GM13976 (cell line): ENCODE results near the gene MAU2.

Experiments used
- DNase-seq: peaks from one replicate; pipeline ENCODE4 v3.0.0; 2012; ENCODE audit warnings: low spot score
- CTCF ChIP-seq: IDR thresholded peaks from 2 replicates; pipeline ENCODE4 v1.5.1; 2012; ENCODE audit warnings: borderline replicate concordance, mild to moderate bottlenecking; ENCODE audit not compliant: insufficient read depth; ENCODE audit errors: extremely low read depth, missing control alignments, control extremely low read depth
- in situ Hi-C: fragments of 300-500 bp; cut with MboI; formaldehyde crosslinking; loops from one replicate; pipeline ENCODE4 v1.12.0; 2022; ENCODE audit warnings: low sequenced_read_pairs, mixed read lengths, inconsistent platforms; ENCODE audit not compliant: unreplicated experiment

Gene MAU2

GRCh38 chr19:19296953-19297689, 23.5 kb upstream of the MAU2 start:
- in situ Hi-C loops: no loop called here
- no peak for DNase-seq
- TF ChIP-seq CTCF: no peak

GRCh38 chr19:19297759-19298158, 22.9 kb upstream of the MAU2 start:
- in situ Hi-C loops: no loop called here
- DNase-seq: no peak
- no peak for TF ChIP-seq CTCF

DNA sequence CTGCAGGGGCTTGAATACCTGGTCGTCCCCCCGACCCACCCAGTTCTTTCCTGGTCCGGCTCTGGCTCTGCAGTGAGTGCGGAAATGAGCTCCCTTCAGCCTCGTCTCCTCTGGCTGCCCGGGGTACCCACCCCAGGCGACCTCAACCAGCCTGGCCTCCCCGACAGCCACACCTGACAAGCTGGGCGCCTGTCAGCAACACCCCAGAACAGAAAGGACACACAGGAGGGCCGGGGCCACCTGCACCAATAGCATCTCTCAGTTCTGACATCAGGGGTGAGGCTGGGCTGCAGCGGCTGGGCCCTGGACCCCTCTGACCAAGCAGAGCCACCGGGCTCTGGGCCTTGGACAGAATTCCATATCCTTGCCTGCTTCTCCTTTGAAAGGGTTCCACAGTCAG, 20.0 kb upstream of the MAU2 start:
- no peak for TF ChIP-seq CTCF
- in situ Hi-C loops: no loop called here
- DNase-seq: no peak

- no peak for TF ChIP-seq CTCF
- in situ Hi-C loops: no loop called here
- DNase-seq: no peak
These were observed 17.2 kb upstream of the MAU2 start for GRCh38 chr19:19303411-19303810.

DNA sequence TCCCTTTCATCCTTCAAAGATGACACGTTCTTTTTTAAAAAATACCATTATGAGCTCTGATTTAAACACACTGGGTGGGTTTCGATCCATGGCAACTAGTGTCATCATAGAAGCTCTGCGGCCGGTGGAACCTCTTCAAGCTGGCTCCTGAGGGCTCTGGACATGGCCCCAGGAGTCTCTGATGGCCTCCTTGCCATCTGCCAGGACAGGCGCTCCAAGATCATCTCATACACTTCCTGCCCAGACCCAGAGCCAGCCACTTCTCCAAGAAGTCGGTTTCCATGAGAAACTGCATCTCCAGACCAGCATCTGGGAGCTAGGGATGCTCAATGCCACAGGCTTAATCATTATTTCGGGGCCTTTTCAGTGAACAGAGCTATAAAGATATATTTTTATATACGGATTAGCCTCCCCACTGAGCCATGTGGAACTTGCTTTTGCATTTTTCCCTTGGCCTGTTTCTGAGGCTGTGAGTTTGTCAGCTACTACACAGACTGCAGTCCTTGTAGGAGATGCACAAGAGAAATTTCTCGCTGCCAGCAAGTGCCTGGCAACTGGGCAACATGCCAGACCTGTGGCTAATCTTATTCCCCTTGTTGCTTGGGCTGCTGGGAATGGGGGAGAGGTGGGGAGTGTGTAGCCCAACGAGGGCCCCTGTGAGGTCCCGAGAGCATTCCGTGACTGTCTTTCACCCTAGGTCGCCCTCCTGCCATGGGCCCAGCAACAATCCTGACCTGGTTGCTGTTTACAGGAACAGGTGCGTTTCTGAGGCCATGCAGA, 16.3 kb upstream of the MAU2 start:
- in situ Hi-C loops: no loop called here
- no peak for TF ChIP-seq CTCF

GRCh38 chr19:19305066-19305465, 15.6 kb upstream of the MAU2 start:
- no peak for DNase-seq
- TF ChIP-seq CTCF: no peak
- in situ Hi-C loops: no loop called here

More for the DNA sequence above, 16.3 kb upstream of the MAU2 start:
- no peak for DNase-seq

GRCh38 chr19:19305696-19306095, 14.9 kb upstream of the MAU2 start:
- no peak for DNase-seq
- TF ChIP-seq CTCF: no peak
- in situ Hi-C loops: no loop called here
